Measurements from ENCODE around the gene ZNF789. TPM values are rescaled to one million over a fixed set of nuclear protein-coding genes. Genes with fewer than 3 reads are reported as not detected.
A peak's percentile ranks its signal among the peaks of the same experiment; 100 is the strongest.

The ZNF789 gene
- total RNA-seq, 4 donors from 2014 or later, result 4.4 to 16.3 (median 5.3) TPM

GRCh38 chr7:99490878-99491277 lies 18.2 kb downstream of the ZNF789 start:
- Histone ChIP-seq H3K4me1 (no peaks in the 10 kb centered on the region), H3K4me3 (no peak overlapping the region), H3K36me3 (peaks cover 45% of the 10 kb centered on the region), H3K27ac (no peak overlapping the region), H3K9me3 (peaks cover 18% of the 10 kb centered on the region), H3K27me3 (no peaks in the 10 kb centered on the region)
- TF ChIP-seq EP300 (IDR thresholded peaks at IDR 0.05) (no peak), POLR2AphosphoS5 (IDR thresholded peaks at IDR 0.05) (no peak), CTCF (IDR thresholded peaks at IDR 0.05) (no peak), POLR2A (IDR thresholded peaks at IDR 0.05) (no peak)
- DNase-seq (ENCODE audit: low spot score in 2 of 2), result no peak
- 78% methylated on average over 3 of the region's 3 CpGs for WGBS

GRCh38 chr7:99493823-99494222 lies 21.1 kb downstream of the ZNF789 start:
- H3K27me3 ChIP-seq, result no peaks in the 10 kb centered on the region
- peaks cover 18% of the 10 kb centered on the region for H3K9me3 ChIP-seq
- 93% methylated on average over 6 of the region's 6 CpGs for WGBS
- H3K27ac ChIP-seq, result no peak overlapping the region
- H3K4me3 ChIP-seq, result no peak overlapping the region
- no peak for DNase-seq (ENCODE audit: low spot score in 2 of 2)
- H3K36me3 ChIP-seq, result peaks cover 48% of the 10 kb centered on the region
- H3K4me1 ChIP-seq, result peaks cover 17% of the 10 kb centered on the region
- TF ChIP-seq EP300 (IDR thresholded peaks at IDR 0.05) (no peak), POLR2AphosphoS5 (IDR thresholded peaks at IDR 0.05) (no peak)

DNA sequence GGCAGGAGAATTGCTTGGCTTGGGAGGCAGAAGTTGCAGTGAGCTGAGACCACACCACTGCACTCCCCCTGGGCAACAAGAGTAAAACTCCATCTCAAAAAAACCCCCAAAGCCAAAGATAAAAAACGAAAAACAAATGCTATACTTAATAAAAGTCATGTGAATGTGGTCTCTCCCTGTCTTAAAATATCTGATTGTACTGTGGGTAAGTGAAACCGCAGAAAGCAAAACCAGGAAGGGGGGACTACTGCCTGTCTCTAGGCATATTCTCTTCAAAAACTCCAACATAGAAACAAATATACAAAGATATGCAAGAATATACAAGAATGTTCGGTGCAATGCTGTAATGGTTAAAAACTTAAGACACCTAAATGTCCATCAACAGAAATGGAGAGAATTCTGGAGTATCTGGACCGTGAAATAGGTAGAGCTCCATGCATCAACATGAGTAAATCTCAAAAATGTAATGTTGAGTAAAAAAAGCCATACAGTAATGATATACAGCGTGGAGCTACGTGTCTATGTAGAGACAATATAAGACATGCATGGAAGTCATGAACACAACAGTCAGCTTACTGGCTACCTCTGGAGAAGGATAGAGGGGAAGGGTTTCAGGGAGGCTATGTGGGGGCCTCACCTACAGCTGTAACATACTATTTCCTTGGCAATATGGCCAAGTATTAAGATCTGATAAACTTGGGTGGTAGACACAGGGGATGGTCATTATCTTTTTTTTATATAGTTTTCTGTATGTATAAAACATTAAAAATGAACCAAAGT lies 25.3 kb downstream of the ZNF789 start:
- Histone ChIP-seq H3K4me1 (peaks cover 26% of the 10 kb centered on the region), H3K27me3 (no peaks in the 10 kb centered on the region), H3K9me3 (peaks cover 18% of the 10 kb centered on the region), H3K4me3 (peak overlapping the region; percentile 94), H3K36me3 (peaks cover 39% of the 10 kb centered on the region), H3K27ac (no peak overlapping the region)
- no peak for TF ChIP-seq CTCF (IDR thresholded peaks at IDR 0.05)
- no peak for TF ChIP-seq POLR2A (IDR thresholded peaks at IDR 0.05)
- TF ChIP-seq EP300 (IDR thresholded peaks at IDR 0.05), result no peak
- no peak for TF ChIP-seq POLR2AphosphoS5 (IDR thresholded peaks at IDR 0.05)
- DNase-seq (ENCODE audit: low spot score in 2 of 2), result peak in 1 of 2 donors; percentile 11
- WGBS, result 81% methylated on average over 6 of the region's 6 CpGs

DNA sequence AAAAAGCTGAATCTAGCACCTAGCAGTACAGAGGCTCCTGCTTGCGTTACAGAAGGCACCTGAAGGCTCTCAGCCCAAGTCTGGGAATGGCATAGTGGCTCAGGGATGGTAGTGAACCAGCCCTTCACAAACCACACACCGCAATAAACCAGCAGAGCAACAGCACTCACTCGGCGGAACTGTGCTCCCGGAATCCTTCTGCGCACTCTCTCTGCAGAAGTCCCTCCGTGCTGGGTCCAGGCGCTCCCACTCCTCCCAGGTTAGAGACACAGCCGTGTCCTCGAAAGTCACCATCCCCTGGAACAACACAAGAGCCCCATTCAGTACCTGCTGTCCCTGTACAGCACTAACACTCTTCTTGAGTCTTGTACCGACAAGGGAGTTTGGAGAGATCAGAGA lies 25.9 kb downstream of the ZNF789 start:
- no peaks in the 10 kb centered on the region for H3K27me3 ChIP-seq
- TF ChIP-seq POLR2AphosphoS5 (IDR thresholded peaks at IDR 0.05), result no peak
- TF ChIP-seq EP300 (IDR thresholded peaks at IDR 0.05), result no peak
- no peak for TF ChIP-seq POLR2A (IDR thresholded peaks at IDR 0.05)
- TF ChIP-seq CTCF (IDR thresholded peaks at IDR 0.05), result no peak
- H3K36me3 ChIP-seq, result peaks cover 34% of the 10 kb centered on the region
- WGBS, result 74% methylated on average over 11 of the region's 11 CpGs
- H3K27ac ChIP-seq, result no peak overlapping the region
- peak overlapping the region; percentile 94 for H3K4me3 ChIP-seq
- peaks cover 26% of the 10 kb centered on the region for H3K4me1 ChIP-seq
- peak in 1 of 2 donors; percentile 48 for DNase-seq (ENCODE audit: low spot score in 2 of 2)
- H3K9me3 ChIP-seq, result peaks cover 15% of the 10 kb centered on the region

- Histone ChIP-seq H3K4me1 (peaks cover 26% of the 10 kb centered on the region), H3K27ac (peak overlapping the region; percentile 98), H3K4me3 (peak overlapping the region; percentile 94), H3K9me3 (peaks cover 8% of the 10 kb centered on the region), H3K36me3 (peaks cover 26% of the 10 kb centered on the region), H3K27me3 (no peaks in the 10 kb centered on the region)
- WGBS, result under 1% methylated on average over 14 of the region's 14 CpGs
- DNase-seq (ENCODE audit: low spot score in 2 of 2), result no peak
- TF ChIP-seq POLR2AphosphoS5 (IDR thresholded peaks at IDR 0.05), result no peak
Observed at GRCh38 chr7:99499371-99499720, 26.7 kb downstream of the ZNF789 start.

DNA sequence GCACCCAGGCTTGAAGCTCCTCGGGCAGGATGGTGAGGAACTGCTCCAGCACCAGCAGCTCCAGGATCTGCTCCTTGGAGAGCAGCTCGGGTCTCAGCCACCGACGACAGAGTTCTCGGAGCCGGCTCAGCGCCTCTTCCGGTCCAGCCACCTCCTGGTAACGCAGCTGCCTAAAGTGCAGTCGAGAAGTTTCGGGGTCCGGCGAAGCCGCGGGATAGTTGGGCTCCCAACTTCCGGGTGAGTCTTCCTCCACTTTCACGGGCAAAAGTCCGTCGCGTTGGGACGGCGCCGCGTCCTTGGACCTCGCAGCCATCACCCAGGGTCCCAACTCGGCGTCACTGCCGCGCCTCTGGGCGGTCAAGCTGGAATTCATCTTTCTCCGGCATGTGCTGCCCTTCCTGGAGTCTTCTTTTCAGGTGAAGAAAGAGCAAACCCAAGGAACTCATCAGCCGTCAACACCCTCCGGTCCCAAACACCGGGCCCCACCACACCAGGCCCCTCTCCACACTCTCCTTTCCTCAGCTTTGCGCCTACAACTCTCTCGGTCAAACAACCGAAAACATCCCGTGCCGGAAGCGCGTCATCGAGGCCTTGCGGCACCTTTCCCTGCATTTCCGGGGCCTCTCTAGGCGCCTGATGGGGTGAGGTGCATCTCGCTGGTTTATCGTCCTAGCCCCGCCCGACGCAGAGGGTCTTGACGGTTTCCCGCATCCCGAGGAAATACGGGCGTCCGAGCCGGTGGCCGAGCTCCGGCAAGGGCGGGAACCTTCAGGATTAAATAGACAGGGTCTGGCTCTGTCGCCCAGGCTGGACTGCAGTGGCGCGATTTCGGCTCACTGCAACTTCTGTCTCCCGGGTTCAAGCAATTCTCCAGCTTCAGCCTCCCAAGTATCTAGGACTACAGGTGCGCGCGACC lies 27.3 kb downstream of the ZNF789 start, which contains the start of gene ZNF394:
ZNF394 (minus strand) TSS at position 561 of the 916 bp plus-strand sequence; CDS start at position 373, 188 bp downstream.
- H3K27me3 ChIP-seq, result no peaks in the 10 kb centered on the region
- WGBS, result under 1% methylated on average over 45 of the region's 68 CpGs
- H3K4me1 ChIP-seq, result peaks cover 26% of the 10 kb centered on the region
- H3K9me3 ChIP-seq, result peaks cover 2% of the 10 kb centered on the region
- H3K36me3 ChIP-seq, result peaks cover 19% of the 10 kb centered on the region
- H3K4me3 ChIP-seq, result peak within 1 kb of the TSS; percentile 94
- peak; percentile 95 to 96 for DNase-seq (ENCODE audit: low spot score in 2 of 2)
- peak within 1 kb of the TSS; percentile 98 for H3K27ac ChIP-seq
- peak; percentile 43 to 77 (median 76) for TF ChIP-seq POLR2AphosphoS5 (IDR thresholded peaks at IDR 0.05)
- no peak for TF ChIP-seq EP300 (IDR thresholded peaks at IDR 0.05)
- TF ChIP-seq POLR2A (IDR thresholded peaks at IDR 0.05), result peak; percentile 74 to 76
- no peak for TF ChIP-seq CTCF (IDR thresholded peaks at IDR 0.05)

Measured in suprapubic skin (tissue), 4 donors.